Measurements from ENCODE around the gene SDK2.

DNA sequence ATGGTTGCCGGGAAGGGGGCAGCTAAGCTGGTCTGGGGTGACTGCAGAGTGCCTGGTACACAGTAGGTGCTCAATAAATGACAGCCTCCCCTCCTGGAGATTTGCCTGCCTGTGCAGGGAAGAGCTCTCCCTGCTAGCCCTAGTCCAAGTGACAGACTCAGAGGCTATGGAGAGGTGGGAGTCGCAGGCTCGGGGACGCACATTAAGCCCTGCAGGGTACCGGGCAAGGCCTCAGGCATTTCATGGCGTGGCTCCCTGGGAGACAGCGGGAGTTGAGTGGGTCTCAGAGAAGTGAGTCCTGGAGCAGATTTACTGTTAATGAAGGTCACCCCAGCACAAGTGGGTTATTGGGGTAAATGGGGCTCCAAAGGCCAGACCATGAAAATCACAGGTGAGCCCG is 200.2 kb downstream of the SDK2 start:
- TF ChIP-seq EZH2 (IDR thresholded peaks at IDR 0.05; ENCODE audit: low read depth, low read length, severe bottlenecking) (no peak), CHD2 (IDR thresholded peaks at IDR 0.05; ENCODE audit: low read length) (no peak), ZNF274 (IDR thresholded peaks at IDR 0.05; ENCODE audit: borderline replicate concordance, extremely low read depth, low read length) (no peak), CBX8 (IDR thresholded peaks at IDR 0.05; ENCODE audit: borderline replicate concordance, low read depth, low read length) (no peak), CREB1 (IDR thresholded peaks at IDR 0.05) (no peak), CTCF (IDR thresholded peaks at IDR 0.05; ENCODE audit: control extremely low read depth in 1 of 3, insufficient read depth in 1 of 3, low read depth in 1 of 3, low read length in 3 of 3) (no peak), USF2 (IDR thresholded peaks at IDR 0.05; ENCODE audit: low read length) (no peak), POLR2AphosphoS5 (IDR thresholded peaks at IDR 0.05; ENCODE audit: low read depth, low read length) (no peak), ATF2 (IDR thresholded peaks at IDR 0.05; ENCODE audit: low read length) (no peak), JUN (IDR thresholded peaks at IDR 0.05; ENCODE audit: low read depth, low read length) (no peak), HDAC2 (IDR thresholded peaks at IDR 0.05; ENCODE audit: borderline replicate concordance in 1 of 2, low read depth in 2 of 2, low read length in 2 of 2) (no peak)
